GM08714 (cell line): Measurements from ENCODE around the gene NLGN2.
"Not testable (repeated sequence)": the region's sequence is repeated elsewhere in the genome, so short reads cannot be mapped to it uniquely, and the experiment has no call there.

Source experiments
- H3K4me3 ChIP-seq: fragments of 200-500 bp; sonication (Bioruptor generic); 2 replicates; pipeline ENCODE4 v1.5.1; 2014; ENCODE audit warnings: mild to moderate bottlenecking, low read length, inconsistent platforms
- ZNF274 ChIP-seq: IDR thresholded peaks from 2 replicates; pipeline ENCODE4 v1.6.1; 2012; ENCODE audit warnings: mild to moderate bottlenecking, low read depth, low read length

Gene NLGN2

GRCh38 chr17:7407485-7408251, at the start of gene NLGN2:
Gene NLGN2, plus strand, starts transcription at chr17:7407845. Its CDS starts 411 bp downstream, at chr17:7408256.
- H3K4me3 ChIP-seq = no peak within 1 kb of the TSS
- TF ChIP-seq ZNF274 = no peak

GRCh38 chr17:7361906-7362305, 45.7 kb upstream of the NLGN2 start:
- no peak for TF ChIP-seq ZNF274

GRCh38 chr17:7363311-7363710, 44.3 kb upstream of the NLGN2 start:
- H3K4me3 ChIP-seq = no peak overlapping the region
- no peak for TF ChIP-seq ZNF274

More at GRCh38 chr17:7361906-7362305, 45.7 kb upstream of the NLGN2 start:
- no peak overlapping the region for H3K4me3 ChIP-seq

GRCh38 chr17:7365963-7366362, 41.7 kb upstream of the NLGN2 start:
- H3K4me3 ChIP-seq = not testable (repeated sequence)

- no peak for TF ChIP-seq ZNF274
- no peak overlapping the region for H3K4me3 ChIP-seq
These were observed 40.6 kb upstream of the NLGN2 start for GRCh38 chr17:7367083-7367482.

- no peak for TF ChIP-seq ZNF274
These were observed 39.6 kb upstream of the NLGN2 start for GRCh38 chr17:7367918-7368598.

GRCh38 chr17:7368599-7368994, 39.0 kb upstream of the NLGN2 start:
- H3K4me3 ChIP-seq = not testable (repeated sequence)

More at GRCh38 chr17:7367918-7368598, 39.6 kb upstream of the NLGN2 start:
- H3K4me3 ChIP-seq = no peak overlapping the region

- no peak overlapping the region for H3K4me3 ChIP-seq
- no peak for TF ChIP-seq ZNF274
These were observed 37.8 kb upstream of the NLGN2 start for GRCh38 chr17:7369825-7370224.

- TF ChIP-seq ZNF274 = no peak
- no peak overlapping the region for H3K4me3 ChIP-seq
These were observed 36.8 kb upstream of the NLGN2 start for GRCh38 chr17:7370853-7371252.

- TF ChIP-seq ZNF274 = no peak
- no peak overlapping the region for H3K4me3 ChIP-seq
These were observed 33.3 kb upstream of the NLGN2 start for GRCh38 chr17:7374353-7374752.

GRCh38 chr17:7379134-7379533, 28.5 kb upstream of the NLGN2 start:
- TF ChIP-seq ZNF274 = no peak
- no peak overlapping the region for H3K4me3 ChIP-seq

GRCh38 chr17:7380321-7380720, 27.3 kb upstream of the NLGN2 start:
- TF ChIP-seq ZNF274 = no peak
- no peak overlapping the region for H3K4me3 ChIP-seq

- no peak for TF ChIP-seq ZNF274
- no peak within 1 kb of the TSS for H3K4me3 ChIP-seq
These were observed 26.6 kb upstream of the NLGN2 start, which contains the start of gene TNK1 for GRCh38 chr17:7380855-7381683. Gene TNK1, plus strand, starts transcription at chr17:7381089. Its CDS starts 1,838 bp downstream, at chr17:7382927.

- no peak for TF ChIP-seq ZNF274
- no peak overlapping the region for H3K4me3 ChIP-seq
These were observed 24.7 kb upstream of the NLGN2 start for GRCh38 chr17:7382901-7383300.
